GM18502 (cell line): ENCODE data around the gene MTMR10.

Source experiments
- ATAC-seq: cut with Tn5 transposase; IDR thresholded peaks from one replicate; pipeline ENCODE4 v1.9.1; 2021; ENCODE audit warnings: mild to moderate bottlenecking; ENCODE audit not compliant: unreplicated experiment, poor library complexity

MTMR10 gene

DNA sequence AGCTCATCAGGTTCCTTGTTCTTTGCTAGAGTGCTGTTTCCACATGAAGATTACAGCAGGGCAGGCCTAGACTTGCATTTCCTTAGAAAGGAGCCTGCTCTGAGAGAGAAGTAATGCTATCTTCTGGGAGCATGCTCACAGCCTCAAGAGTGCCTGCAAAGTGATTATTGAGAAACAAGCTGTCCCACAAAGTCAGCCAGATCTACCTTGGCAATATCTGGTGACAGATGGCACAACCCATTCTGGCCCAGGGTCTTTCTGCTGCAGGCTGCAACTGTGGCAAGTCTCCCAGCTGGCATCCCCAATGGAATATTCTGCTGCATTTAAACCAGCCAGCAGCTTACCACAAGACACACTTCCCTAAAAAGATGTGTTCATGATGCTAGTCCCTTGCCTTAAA is 29.3 kb downstream of the MTMR10 start:
- no peak for ATAC-seq

DNA sequence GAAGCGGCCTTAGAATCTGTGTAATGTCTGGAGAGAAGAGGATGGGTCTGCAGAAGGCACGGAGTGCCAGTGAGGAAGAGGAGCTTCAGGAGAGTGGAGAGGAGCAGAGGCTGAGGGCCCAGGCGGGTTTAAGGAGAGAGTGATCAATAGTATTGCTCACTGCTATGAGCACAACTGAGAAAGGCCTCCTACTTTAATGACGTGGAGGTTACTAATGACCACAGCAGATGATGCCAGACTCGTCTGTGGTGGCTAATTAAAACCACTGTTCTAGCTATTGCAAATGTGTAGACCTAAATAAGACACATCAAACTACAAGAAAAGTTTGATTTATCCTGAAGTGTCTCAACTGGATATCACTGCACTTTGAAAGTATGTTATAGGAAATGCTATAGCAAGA is 33.2 kb downstream of the MTMR10 start:
- ATAC-seq: no peak

DNA sequence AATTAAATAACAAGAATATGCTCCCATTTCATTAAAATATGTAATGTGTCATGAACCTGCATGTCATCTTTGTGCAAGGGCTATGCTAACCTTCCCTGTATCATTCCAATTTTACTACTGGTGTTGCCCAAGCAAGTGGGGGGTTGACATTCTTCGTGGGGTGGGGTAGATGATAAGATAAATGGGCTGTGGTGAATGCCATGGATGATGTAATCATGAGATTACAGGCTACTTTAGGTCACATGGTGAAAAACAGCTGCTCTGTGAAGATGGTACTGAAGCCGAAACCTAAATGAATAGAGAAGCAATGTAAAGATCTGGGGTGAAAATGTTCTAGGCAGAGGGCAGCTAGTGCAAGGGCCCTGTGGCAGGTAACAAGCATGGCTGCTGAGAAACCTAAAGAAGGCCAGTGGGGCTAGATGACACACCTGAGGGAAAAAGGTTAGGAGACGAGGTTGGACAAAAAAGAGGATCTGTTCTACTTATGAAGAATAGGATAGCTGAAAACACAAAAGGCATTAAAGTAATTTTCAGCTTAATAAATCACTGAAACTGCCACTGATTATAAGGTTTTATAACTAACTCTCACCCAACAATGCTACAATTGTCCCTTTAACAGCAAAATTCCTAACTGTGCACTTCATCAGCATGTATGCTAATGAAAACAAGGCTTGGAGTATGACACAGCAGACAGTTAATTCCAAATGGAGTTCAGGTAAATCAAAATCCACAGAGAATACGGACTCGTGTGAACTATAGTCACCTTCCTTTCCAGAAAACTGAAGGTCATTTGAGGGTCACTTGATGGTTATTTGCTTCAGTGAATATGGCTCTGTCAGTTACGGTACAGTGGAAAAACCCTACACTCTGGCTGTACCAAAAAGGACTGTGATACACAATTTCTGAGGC is 35.0 kb downstream of the MTMR10 start:
- ATAC-seq: no peak

DNA sequence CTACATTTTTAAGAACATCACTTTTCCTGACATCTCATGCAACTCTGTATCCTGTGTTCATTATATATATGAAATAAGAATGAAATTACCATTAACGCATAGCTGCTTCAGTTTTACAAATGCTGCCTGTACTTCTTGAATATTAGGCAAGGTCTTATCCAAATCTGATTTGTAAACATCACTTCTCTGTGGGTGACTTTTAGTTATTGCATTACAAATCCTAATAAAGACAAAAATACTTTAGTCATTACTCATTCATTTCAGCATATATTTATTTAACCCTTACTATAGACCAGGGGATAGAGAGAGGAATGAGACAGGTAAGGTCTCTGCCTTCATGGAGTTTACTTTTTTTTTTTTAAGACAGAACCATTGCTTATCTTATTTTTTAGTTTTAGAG is 36.8 kb downstream of the MTMR10 start:
- ATAC-seq: no peak

DNA sequence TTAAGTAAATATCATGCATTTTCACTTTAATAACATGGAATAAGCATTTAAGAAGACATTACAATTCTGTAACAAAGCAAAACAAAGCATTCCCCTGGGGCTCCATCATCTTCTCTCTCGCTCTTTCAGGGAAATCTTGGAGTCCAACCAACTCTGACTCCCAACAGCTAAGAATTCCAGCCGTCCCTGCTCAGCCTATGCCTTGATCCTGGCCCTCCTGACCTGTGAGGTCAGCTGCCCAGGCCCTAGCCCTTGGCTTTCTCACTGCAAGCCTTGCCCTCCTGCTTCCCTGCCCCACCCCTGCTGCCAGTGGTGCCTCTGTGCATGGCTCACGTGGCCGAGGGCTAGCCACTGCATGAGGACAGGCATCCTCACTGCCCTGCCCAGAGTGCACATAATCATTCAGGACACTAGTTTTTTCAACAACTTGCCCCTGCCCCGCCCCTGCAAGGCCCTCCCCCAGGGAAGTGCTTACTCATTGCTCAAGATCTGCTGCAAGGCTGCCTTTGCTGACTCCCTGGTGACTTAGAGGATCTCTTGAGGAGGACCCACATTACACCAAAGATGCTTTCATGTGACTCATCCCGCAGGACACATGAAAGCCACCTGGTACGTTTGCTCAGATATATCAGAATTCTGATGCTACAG is 37.6 kb downstream of the MTMR10 start:
- ATAC-seq: no peak

DNA sequence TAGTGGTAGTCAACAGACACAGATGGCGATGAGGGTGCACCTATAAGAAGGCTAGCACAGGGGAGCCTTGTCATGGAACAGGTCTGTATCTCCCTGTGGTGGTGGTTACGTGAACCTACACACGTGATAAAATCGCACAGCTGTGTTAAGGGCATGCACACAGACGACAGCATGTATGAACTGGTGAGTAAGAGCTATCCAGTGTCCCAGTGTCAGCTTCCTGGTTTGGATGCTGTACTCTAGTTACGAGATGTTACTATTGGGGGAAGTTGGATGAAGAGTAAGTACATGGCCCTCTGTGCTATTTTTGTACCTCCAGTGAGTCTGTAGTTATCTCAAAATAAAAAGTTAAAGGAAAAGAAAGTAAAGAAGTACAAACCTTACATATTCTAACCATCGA is 38.2 kb downstream of the MTMR10 start:
- ATAC-seq: no peak

DNA sequence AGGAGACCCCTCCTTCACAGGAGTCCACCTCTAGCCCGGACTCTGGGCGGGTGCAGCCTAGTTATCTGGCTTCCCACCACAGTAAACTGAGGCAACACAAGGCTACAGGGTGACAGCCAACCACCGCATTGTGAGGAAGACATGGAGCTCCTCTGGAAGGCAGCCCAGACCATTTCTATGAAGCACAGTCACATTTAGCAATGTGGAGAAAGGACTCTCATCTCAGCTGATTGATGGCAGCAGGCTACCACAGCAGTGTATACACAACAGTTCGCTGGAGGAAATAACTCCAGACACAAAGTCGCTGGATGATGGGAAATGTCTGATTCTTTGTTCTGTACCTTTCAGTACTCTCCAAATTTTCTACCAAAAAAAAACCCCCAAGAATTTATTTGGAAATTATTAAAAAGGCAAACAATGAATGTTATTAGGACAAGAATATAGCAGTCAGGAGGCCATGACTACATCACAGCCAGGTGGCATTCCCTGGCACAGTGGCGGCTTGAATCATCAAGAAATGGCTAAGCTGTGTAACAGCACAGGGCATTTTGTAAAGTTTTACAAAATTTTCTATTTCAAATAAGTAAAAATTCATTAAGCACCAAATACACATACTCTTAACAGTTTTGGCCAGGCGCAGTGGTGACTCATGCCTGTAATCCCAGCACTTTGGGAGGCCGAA is 47.6 kb downstream of the MTMR10 start:
- no peak for ATAC-seq

DNA sequence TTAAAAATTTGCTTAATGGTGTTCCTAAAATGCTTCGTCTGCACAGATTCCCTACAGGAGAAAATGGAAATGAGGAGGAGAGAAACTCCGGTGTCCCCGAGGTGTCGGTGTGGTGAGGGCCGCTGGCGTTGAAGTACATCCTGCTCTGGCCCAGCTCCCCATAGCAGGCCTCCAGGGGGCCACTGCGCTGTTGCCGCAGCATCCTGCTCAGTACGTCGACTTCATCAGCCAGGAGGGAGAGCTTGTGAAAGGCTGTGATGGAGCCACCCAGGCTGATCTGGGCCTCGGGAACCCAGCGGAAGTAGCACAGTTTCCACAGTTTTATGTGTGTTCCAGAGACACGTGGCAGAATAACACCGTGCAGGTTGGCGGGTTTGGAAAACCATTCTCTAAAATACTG is 49.9 kb downstream of the MTMR10 start:
- ATAC-seq: no peak

DNA sequence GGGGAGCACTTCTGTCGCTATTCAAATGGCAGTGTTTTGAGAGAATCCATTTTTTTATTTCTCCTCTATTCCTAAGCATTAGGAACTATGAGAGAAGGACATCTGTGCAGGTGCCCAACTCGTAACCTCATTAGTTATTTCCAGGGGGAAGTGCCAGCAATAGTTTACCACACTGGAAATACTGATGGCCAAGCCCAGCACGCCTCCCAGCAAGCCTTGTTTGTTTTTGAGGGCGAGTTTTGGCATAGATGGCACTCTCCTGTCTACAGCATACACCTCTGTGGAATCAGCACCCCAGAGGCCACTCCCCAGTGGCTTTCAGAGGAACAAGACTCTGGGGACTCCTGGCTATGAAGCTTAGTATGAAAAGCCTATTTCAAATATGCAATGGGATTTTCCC is 51.1 kb downstream of the MTMR10 start:
- no peak for ATAC-seq

DNA sequence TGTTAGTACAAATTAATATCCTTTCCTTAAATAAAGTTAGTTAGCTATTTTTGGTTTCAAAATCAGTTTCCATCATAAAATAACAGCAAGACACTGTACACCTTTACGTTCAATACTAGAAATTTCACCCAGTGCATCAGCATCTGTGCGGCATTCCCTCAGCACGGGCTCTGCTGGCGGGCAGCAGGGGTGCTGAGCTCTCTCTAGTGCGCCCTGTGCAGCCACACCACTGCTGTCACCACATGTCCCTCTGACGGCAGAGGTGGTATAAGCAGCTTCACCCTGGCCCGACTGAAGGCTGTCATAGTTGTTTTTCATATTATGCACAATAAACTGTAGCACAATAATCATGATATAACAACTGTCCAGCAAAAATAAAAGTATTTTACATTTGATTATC is 52.3 kb downstream of the MTMR10 start:
- ATAC-seq: no peak

DNA sequence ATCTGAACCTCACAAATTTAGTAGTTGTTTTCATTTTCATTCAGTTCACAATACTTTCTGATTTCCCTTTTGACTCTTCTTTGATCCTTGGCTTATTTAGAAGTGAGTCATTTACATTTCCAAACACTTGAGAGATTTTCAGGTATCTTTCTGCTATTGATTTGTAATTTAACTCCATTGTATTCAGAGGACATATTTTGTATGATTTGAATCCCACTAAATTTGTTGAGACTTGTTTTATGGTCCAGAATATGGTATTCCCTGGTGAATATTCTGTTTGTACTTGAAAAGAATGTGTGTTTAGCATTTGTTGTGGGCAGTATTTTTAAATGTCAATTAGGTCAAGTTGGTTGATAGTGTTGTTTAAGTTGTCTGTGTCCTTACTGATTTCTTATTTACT is 58.1 kb downstream of the MTMR10 start:
- no peak for ATAC-seq

DNA sequence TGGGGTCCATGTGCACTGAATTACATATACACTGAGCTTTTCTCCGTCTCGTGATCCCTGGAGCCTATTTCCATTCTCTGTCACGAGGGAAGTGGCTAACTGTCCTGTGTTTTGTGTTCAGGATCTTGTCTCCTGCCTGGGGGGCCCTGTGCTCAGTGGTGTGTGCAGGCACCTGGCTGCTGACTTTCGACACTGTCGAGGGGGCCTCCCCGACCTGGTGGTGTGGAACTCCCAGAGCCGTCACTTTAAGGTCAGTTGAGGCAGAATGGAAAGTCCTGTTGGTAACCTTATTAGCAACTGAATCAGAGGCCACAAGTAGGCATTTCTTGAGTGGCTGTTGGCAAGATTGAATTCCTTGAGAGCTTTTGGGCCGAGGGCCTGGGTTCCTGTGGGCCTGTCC is 61.0 kb downstream of the MTMR10 start:
- no peak for ATAC-seq

DNA sequence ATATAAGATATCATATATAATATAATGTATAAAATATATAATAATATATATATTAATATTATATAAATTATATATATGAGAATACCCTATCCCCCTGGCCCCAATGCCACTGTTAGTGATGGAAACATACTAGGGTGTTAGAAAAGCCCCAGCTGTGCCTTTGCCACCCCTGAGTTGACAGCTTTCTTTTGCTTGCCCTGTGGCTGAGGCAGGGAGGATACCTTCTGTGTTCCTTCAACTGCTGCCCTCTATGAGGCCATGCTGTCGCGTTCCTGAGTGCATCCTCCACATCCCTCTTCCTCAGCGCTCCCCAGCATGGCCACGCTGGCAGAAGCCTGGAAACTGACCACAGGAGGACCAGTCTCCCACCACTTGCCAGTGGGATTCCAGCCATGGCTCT is 61.4 kb downstream of the MTMR10 start:
- ATAC-seq: no peak

DNA sequence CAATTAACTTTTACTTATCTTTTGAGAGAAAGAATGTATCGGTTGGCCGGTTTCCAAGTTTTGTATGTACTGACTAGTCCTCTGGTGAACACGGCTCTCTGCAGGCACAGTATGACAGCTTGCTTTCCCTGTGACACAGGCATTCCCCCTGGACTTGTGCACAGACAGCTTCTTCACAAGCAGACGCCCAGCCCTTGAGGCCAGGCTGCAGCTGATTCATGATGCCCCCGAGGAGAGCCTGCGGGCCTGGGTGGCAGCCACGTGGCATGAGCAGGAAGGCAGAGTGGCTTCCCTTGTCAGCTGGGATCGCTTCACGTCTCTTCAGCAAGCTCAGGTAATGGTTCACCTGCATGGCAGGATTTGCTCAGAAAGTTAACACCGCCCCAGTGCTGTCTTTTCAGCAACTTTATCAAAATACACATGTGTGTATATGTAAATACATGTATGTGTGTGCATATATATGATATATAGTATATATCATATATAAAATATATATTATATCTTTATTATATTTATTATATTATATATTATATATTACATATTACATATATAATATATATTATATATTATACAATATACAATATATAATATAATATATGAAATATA is 62.3 kb downstream of the MTMR10 start:
- no peak for ATAC-seq

DNA sequence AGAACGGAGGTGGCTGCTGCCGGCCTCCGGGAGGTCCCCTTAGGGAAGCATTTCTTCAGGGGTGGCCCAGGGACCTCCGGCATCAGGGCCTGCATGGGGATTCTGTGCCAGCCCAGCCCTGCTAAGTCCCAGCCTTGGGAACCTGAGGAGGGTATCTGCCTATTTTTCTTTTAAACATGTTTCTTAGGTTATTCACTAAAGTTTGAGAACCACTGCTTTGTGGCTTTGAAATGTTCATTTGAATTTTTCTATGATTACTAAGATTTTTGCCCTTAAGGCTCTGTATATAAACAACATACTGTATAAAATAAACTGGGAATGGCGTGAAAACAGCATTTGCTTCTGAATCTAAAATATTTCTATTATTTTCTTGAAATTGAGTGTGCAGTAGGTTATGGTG is 63.4 kb downstream of the MTMR10 start:
- ATAC-seq: no peak

DNA sequence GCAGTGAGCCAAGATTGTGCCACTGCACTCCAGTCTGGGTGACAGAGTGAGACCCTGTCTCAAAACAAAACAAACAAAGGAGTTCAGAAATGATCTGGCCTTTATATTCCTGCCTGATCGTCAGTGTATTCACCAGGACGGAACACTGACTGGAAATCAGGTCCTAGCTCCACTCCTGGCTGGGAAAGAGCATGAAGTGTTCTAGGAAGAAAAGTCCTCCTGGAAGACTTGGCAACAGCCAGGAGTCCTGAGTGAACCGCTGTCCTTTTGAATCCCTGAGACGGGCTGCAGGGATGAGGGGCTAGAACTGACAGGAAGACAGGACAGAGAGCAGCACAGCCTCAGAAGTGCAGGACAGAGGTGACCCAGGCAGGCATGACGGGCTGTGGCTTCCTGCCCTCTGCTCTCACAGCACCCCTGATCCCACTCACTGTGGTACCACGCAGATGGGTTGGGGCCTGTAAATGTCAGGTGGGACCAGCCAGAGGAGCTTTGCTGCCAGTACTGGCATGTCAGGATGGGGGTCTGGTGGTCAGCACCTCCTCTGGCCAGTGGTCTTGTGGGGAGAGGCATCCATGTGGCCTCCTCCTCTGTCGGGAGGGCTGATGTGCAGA is 64.2 kb downstream of the MTMR10 start:
- ATAC-seq: no peak

DNA sequence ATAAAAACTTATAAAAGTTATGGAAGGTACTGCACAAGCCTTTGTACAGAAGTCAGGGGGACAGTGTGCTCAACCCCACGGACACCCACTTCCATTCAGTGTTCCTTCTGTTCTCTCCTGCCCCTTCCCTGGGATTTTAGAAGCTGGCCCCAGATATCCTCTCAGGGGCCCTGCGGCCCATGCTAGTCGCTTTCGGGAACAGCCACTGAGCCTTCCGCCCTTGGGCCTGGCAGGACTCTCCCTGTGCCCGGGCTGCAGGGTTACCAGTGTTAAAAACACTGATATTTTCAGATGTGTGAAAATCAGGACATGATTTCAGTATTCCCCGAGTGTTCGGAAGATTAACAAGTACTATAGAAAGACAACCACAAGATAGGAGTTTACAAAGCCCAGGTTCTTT is 65.3 kb downstream of the MTMR10 start:
- no peak for ATAC-seq

DNA sequence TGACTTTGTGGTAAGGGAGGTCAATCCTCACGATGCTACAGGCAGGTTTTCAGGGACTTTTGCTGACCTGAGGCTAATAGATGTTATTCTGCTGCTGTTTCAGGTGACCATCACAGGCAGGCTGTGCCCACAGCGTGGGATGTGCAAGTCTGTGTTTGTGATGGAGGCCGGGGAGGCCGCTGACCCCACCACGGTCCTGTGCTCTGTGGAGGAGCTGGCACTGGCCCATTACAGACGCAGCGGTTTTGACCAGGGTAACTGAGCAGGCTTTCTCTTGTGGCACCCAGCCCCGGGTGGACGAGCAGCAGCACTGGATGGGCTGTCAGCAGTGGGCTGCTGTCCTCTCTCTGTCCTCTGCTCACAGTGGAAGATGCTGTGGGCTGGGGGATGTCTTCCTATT is 65.7 kb downstream of the MTMR10 start:
- no peak for ATAC-seq

DNA sequence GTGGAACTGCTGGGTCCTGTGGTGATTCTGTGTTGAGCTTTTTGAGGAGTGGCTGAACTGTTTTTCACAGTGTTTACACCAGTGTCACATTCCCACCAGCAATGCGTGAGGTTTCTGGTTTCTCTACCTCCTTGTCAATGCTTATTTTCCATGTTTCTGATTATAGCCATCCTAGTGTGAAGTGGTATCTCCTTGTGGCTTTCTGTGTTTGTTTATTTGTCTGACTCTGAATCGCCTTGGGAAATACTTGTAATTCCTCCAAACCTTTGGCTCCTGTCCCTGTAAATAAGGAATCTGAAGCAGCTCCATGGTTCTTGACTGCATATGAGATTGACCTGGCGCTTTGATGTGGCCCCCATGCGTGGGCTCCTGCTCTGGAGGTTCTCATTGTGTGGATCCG is 67.1 kb downstream of the MTMR10 start:
- ATAC-seq: no peak

DNA sequence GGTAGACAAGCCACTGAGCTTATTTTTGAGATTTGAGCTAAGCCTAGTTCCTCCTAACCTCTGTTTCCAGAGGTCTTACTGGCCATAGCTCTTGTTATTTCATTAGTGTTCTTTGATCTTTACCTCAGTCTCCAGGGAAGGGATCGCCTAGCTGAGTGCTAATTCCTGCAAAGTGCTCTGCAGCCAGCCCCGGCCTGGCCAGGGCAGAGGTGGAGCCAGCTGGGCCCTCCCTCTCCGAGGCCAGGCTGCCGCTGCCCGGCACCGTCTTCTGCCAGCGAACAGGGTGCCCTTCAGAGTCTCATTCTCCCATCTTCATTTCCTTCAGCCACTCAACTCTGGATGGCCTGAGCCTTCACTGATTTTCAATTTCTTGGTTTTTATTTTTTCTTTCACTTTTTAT is 68.0 kb downstream of the MTMR10 start:
- no peak for ATAC-seq
